Measurements from ENCODE around the gene RARRES1. TPM values are rescaled to one million over a fixed set of nuclear protein-coding genes. Genes with fewer than 3 reads are reported as not detected.
A peak's percentile ranks its signal among the peaks of the same experiment; 100 is the strongest.

The RARRES1 gene
- total and polyA plus RNA-seq, 4 donors = 36.3 to 110 (median 51.6) TPM

- H3K27me3 ChIP-seq (ENCODE audit: control insufficient read depth in 3 of 3, insufficient read depth in 3 of 3, low read length in 2 of 3) = no peaks in the 10 kb centered on the region
- no peak overlapping the region for H3K4me3 ChIP-seq
- H3K27ac ChIP-seq (ENCODE audit: low read depth in 1 of 2, low read length in 1 of 2) = peak overlapping the region in 1 of 2 donors; percentile 86
- peaks cover 0 to 4% (median 1%) of the 10 kb centered on the region in 4 donors for H3K36me3 ChIP-seq (ENCODE audit: control insufficient read depth in 4 of 4, insufficient read depth in 4 of 4, low read length in 4 of 4)
- DNase-seq (no peak), ATAC-seq (ENCODE audit: insufficient read depth, low FRiP score) (no peak)
- no peak for TF ChIP-seq CTCF (IDR thresholded peaks at IDR 0.05; ENCODE audit: control extremely low read depth, extremely low read depth)
- WGBS, 2 donors = 80 to 85% methylated on average over 10 of the region's 10 CpGs
- peak overlapping the region in 1 of 2 donors; percentile 2 for H3K9ac ChIP-seq (ENCODE audit: insufficient read depth in 1 of 2, low read length in 2 of 2)
- no peaks in the 10 kb centered on the region for H3K9me3 ChIP-seq (ENCODE audit: control insufficient read depth in 4 of 4, insufficient read depth in 3 of 4, low read length in 3 of 4)
- H3K4me1 ChIP-seq (ENCODE audit: control insufficient read depth in 5 of 5, insufficient read depth in 5 of 5, low read length in 5 of 5) = peaks cover 10 to 90% (median 30%) of the 10 kb centered on the region in 5 donors
Measured at GRCh38 chr3:158769952-158770740, 37.9 kb upstream of the RARRES1 start.

GRCh38 chr3:158769549-158769948 is 37.3 kb upstream of the RARRES1 start:
- peak overlapping the region in 1 of 2 donors; percentile 39 for H3K27ac ChIP-seq (ENCODE audit: low read depth in 1 of 2, low read length in 1 of 2)
- peaks cover 10 to 91% (median 35%) of the 10 kb centered on the region in 5 donors for H3K4me1 ChIP-seq (ENCODE audit: control insufficient read depth in 5 of 5, insufficient read depth in 5 of 5, low read length in 5 of 5)
- H3K9ac ChIP-seq (ENCODE audit: insufficient read depth in 1 of 2, low read length in 2 of 2) = peak overlapping the region in 1 of 2 donors; percentile 2
- no peak overlapping the region for H3K4me3 ChIP-seq
- H3K36me3 ChIP-seq (ENCODE audit: control insufficient read depth in 4 of 4, insufficient read depth in 4 of 4, low read length in 4 of 4) = peaks cover 0 to 4% (median 1%) of the 10 kb centered on the region in 4 donors
- no peaks in the 10 kb centered on the region for H3K9me3 ChIP-seq (ENCODE audit: control insufficient read depth in 4 of 4, insufficient read depth in 3 of 4, low read length in 3 of 4)
- ATAC-seq (ENCODE audit: insufficient read depth, low FRiP score) (no peak), DNase-seq (peak in 2 of 3 donors; percentile 58 to 59)
- TF ChIP-seq CTCF (IDR thresholded peaks at IDR 0.05; ENCODE audit: control extremely low read depth, extremely low read depth) = no peak
- H3K27me3 ChIP-seq (ENCODE audit: control insufficient read depth in 3 of 3, insufficient read depth in 3 of 3, low read length in 2 of 3) = no peaks in the 10 kb centered on the region
- WGBS, 2 donors = 39 to 71% methylated on average over 4 of the region's 4 CpGs

GRCh38 chr3:158768881-158769543 is 36.8 kb upstream of the RARRES1 start:
- Histone ChIP-seq H3K9me3 (ENCODE audit: control insufficient read depth in 4 of 4, insufficient read depth in 3 of 4, low read length in 3 of 4) (no peaks in the 10 kb centered on the region), H3K4me1 (ENCODE audit: control insufficient read depth in 5 of 5, insufficient read depth in 5 of 5, low read length in 5 of 5) (peaks cover 10 to 88% (median 35%) of the 10 kb centered on the region in 5 donors), H3K9ac (ENCODE audit: insufficient read depth in 1 of 2, low read length in 2 of 2) (peak overlapping the region in 1 of 2 donors; percentile 3), H3K27ac (ENCODE audit: low read depth in 1 of 2, low read length in 1 of 2) (peak overlapping the region; percentile 50 to 68), H3K36me3 (ENCODE audit: control insufficient read depth in 4 of 4, insufficient read depth in 4 of 4, low read length in 4 of 4) (peaks cover 0 to 4% (median 1%) of the 10 kb centered on the region in 4 donors), H3K4me3 (no peak overlapping the region), H3K27me3 (ENCODE audit: control insufficient read depth in 3 of 3, insufficient read depth in 3 of 3, low read length in 2 of 3) (no peaks in the 10 kb centered on the region)
- TF ChIP-seq CTCF (IDR thresholded peaks at IDR 0.05; ENCODE audit: control extremely low read depth, extremely low read depth) = no peak
- 42 to 69% methylated on average over 8 of the region's 8 CpGs for WGBS, 2 donors
- peak; percentile 54 for ATAC-seq (ENCODE audit: insufficient read depth, low FRiP score)
- peak; percentile 81 to 98 (median 97) for DNase-seq
